HL-60 (cell line): ENCODE data around the gene FSTL4.

Source experiments
- DNase-seq, 2 experiments: peaks; one replicate each; pipeline ENCODE4 v3.0.0-alpha.2; 2010 to 2020; ENCODE audit warnings: low read depth in 1 of 2, low spot score in 1 of 2
- H3K27ac ChIP-seq: fragments of 250-450 bp; sonication (Bioruptor Pico); replicated peaks from 2 replicates; pipeline ENCODE4 v1.5.1; 2020; ENCODE audit warnings: mild to moderate bottlenecking, moderate library complexity
- H3K27me3 ChIP-seq: fragments of 250-450 bp; sonication (Bioruptor Pico); 2 replicates; pipeline ENCODE4 v1.5.1; 2021; ENCODE audit warnings: mild to moderate bottlenecking, moderate library complexity; ENCODE audit not compliant: insufficient read depth, poor library complexity, severe bottlenecking
- H3K4me3 ChIP-seq: replicated peaks from 2 replicates; pipeline ENCODE4 v1.5.1; 2011; ENCODE audit warnings: mild to moderate bottlenecking, control low read depth, low read length; ENCODE audit not compliant: insufficient read depth
- CTCF ChIP-seq: IDR thresholded peaks from one replicate; pipeline ENCODE4 v1.5.1; 2011; ENCODE audit warnings: low read length, control low read depth, inconsistent platforms; ENCODE audit not compliant: insufficient read depth
- GABPA ChIP-seq: IDR thresholded peaks from 2 replicates; pipeline ENCODE4 v1.6.1; 2012; ENCODE audit warnings: low read depth
- POLR2AphosphoS5 ChIP-seq: IDR thresholded peaks from 2 replicates; pipeline ENCODE4 v1.6.1; 2012; ENCODE audit warnings: low read depth
- REST ChIP-seq: IDR thresholded peaks from 2 replicates; pipeline ENCODE4 v1.6.1; 2012; ENCODE audit warnings: low read depth; ENCODE audit not compliant: insufficient replicate concordance
- SPI1 ChIP-seq: IDR thresholded peaks from 2 replicates; pipeline ENCODE4 v1.6.1; 2012; ENCODE audit warnings: low read depth, mild to moderate bottlenecking, borderline replicate concordance

Gene FSTL4

GRCh38 chr5:133385346-133385745 lies 227.0 kb downstream of the FSTL4 start:
- no peak for DNase-seq
- no peak overlapping the region for H3K27ac ChIP-seq
- no peak overlapping the region for H3K4me3 ChIP-seq
- no peak for TF ChIP-seq POLR2AphosphoS5
- no peak for TF ChIP-seq SPI1
- no peak for TF ChIP-seq GABPA
- no peak for TF ChIP-seq CTCF
- no peak for TF ChIP-seq REST
- H3K27me3 ChIP-seq = no peaks in the 10 kb centered on the region

- H3K27ac ChIP-seq = no peak overlapping the region
These were observed 227.4 kb downstream of the FSTL4 start for GRCh38 chr5:133384903-133385302.

More at GRCh38 chr5:133384903-133385302, 227.4 kb downstream of the FSTL4 start:
- DNase-seq = no peak
- TF ChIP-seq POLR2AphosphoS5 (no peak), GABPA (no peak), REST (no peak), SPI1 (no peak), CTCF (no peak)
- H3K4me3 ChIP-seq = no peak overlapping the region
- no peaks in the 10 kb centered on the region for H3K27me3 ChIP-seq
